ENCODE data around the gene HOXC6.
"Not testable (repeated sequence)": the region's sequence is repeated elsewhere in the genome, so short reads cannot be mapped to it uniquely, and the experiment has no call there.

HOXC6 gene

DNA sequence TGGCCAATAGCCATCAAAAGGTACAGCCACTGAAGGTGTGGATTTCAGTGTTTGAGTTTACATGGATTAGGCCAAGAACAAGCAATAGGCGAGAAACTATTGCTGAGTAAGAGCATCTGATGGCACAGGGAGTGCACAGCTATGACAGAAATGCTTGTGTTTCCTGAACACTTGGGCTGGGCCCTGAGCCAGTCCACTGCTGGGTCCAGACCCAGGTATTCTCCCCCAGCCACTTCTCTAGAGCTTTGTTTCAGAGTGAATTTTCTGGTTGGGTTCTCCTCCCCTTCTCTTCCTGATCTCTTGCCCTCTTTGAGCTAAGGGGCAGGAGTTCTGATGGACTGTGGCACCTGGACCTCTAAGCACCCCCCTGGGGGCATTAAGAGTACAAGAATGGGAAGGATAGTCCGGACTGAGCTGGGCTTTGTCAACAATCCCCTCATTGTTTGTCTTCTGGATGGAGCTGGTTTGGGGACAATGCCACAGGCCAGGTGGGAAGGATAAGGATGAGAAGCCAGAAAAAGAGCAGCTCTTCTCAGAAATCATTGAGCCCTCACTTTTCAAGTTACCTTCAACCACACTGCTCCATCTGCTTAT, 13.0 kb downstream of the HOXC6 start:
- DNase-seq (ENCODE audit: low read depth), result no peak
- H3K4me3 ChIP-seq (ENCODE audit: low read depth, low read length), result no peak overlapping the region
- TF ChIP-seq CTCF (IDR thresholded peaks at IDR 0.05; ENCODE audit: low read depth, low read length, missing control alignments), result no peak

- DNase-seq (ENCODE audit: low read depth); H3K4me3 ChIP-seq (ENCODE audit: low read depth, low read length): not testable (repeated sequence)
Measured at GRCh38 chr12:54042033-54042432, 13.8 kb downstream of the HOXC6 start.

DNA sequence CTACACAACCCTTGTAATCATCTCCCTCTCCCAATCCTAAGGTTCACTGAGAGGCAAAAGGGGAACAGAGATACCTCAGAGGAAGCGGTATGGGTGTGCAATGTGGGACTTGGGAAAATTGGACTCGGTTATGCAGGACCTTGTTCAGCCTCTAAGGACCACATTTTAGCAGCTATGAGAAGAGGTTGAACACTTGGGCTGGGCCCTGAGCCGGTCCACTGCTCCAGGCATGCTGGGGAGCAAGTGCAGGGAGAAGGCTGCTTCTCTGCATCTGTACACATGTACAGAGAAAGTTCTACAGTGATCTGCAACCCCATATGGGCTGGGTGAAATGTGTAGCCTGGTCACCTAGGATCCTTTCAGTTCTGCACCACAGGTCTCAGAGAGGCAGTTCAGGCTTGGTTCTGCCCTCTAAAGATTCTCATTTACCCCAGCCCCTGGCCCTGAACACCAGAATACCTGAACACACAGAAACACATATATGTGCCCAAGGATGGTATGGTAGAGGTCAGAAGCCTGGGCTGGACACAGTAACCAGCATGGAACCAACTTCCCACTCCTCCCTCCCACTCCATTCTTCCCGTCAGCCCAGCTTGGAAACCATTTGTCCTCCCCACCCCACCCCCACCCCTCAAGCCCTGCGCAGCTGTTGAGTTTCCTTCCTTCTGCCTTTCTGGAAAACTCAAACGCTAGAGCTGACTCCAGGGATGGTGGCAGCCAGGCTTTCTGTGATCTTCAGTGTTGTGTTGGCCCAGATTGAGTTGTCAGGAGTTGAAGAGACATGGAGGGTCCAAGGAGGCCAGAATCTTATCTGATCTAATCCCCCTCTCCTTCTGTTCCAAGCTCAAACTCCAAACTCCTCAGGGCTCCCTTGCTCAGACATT, 15.0 kb downstream of the HOXC6 start:
- DNase-seq (ENCODE audit: low read depth), result no peak
- no peak overlapping the region for H3K4me3 ChIP-seq (ENCODE audit: low read depth, low read length)
- TF ChIP-seq CTCF (IDR thresholded peaks at IDR 0.05; ENCODE audit: low read depth, low read length, missing control alignments), result no peak

GRCh38 chr12:54044425-54045103, 16.3 kb downstream of the HOXC6 start:
- no peak for TF ChIP-seq CTCF (IDR thresholded peaks at IDR 0.05; ENCODE audit: low read depth, low read length, missing control alignments)
- DNase-seq (ENCODE audit: low read depth), result no peak
- no peak overlapping the region for H3K4me3 ChIP-seq (ENCODE audit: low read depth, low read length)

- H3K4me3 ChIP-seq (ENCODE audit: low read depth, low read length), result no peak overlapping the region
- no peak for TF ChIP-seq CTCF (IDR thresholded peaks at IDR 0.05; ENCODE audit: low read depth, low read length, missing control alignments)
- no peak for DNase-seq (ENCODE audit: low read depth)
Measured at GRCh38 chr12:54045401-54045800, 17.2 kb downstream of the HOXC6 start.

GRCh38 chr12:54045868-54046521, 17.8 kb downstream of the HOXC6 start:
- no peak for TF ChIP-seq CTCF (IDR thresholded peaks at IDR 0.05; ENCODE audit: low read depth, low read length, missing control alignments)
- no peak for DNase-seq (ENCODE audit: low read depth)

DNA sequence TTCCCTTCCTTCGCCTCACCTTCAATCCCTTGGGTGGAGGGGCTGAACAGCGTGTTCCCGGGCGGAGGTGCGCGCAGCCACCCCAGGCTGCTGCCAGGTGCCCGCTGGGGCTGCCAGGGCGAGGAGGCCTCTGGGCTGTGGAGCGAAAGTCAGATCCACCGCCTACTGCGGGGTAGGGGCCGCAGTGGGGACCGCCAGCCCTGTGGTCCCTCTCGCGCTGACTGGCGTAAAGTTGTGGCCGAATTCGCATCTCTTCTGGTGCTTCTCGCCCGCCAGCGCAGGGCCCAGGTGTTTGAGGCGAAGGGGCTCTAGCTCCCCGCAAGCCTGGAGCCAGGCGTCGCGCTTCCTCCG, 18.5 kb downstream of the HOXC6 start:
- TF ChIP-seq CTCF (IDR thresholded peaks at IDR 0.05; ENCODE audit: low read depth, low read length, missing control alignments), result no peak
- H3K4me3 ChIP-seq (ENCODE audit: low read depth, low read length), result no peak overlapping the region
- DNase-seq (ENCODE audit: low read depth), result no peak

More at GRCh38 chr12:54045868-54046521, 17.8 kb downstream of the HOXC6 start:
- no peak overlapping the region for H3K4me3 ChIP-seq (ENCODE audit: low read depth, low read length)

Data from GM12864 (cell line).